AML-193 (cell line): ENCODE measurements around the gene LYVE1.

Experiments
- DNase-seq, 2 experiments: peaks; one replicate each; lab custom pipeline; 2025; lab: John Stamatoyannopoulos, UW

LYVE1 gene

GRCh38 chr11:10522921-10523320 is 45.5 kb downstream of the LYVE1 start:
- no peak for DNase-seq

GRCh38 chr11:10522276-10522675 is 46.2 kb downstream of the LYVE1 start:
- no peak for DNase-seq

GRCh38 chr11:10520562-10520961 is 47.9 kb downstream of the LYVE1 start:
- DNase-seq: no peak

- no peak for DNase-seq
Observed at GRCh38 chr11:10519630-10520029, 48.8 kb downstream of the LYVE1 start.

- DNase-seq: no peak
Observed at GRCh38 chr11:10518891-10519290, 49.6 kb downstream of the LYVE1 start.

GRCh38 chr11:10518123-10518522 is 50.3 kb downstream of the LYVE1 start:
- DNase-seq: no peak

GRCh38 chr11:10515418-10515817 is 53.0 kb downstream of the LYVE1 start:
- no peak for DNase-seq

GRCh38 chr11:10514709-10515108 is 53.8 kb downstream of the LYVE1 start:
- no peak for DNase-seq

- peak; percentile 42 to 58 for DNase-seq
Observed at GRCh38 chr11:10514202-10514601, 54.3 kb downstream of the LYVE1 start.

GRCh38 chr11:10511181-10511621 is 57.3 kb downstream of the LYVE1 start:
- DNase-seq: no peak
